Glomerular endothelial cell (primary cell): Measurements from ENCODE around the gene BBIP1. TPM values are rescaled to one million over a fixed set of nuclear protein-coding genes. Genes with fewer than 3 reads are reported as not detected.

Source experiments
- DNase-seq: peaks from one replicate; pipeline ENCODE4 v3.0.0-alpha.2; 2011; ENCODE audit warnings: low read depth, low spot score; ENCODE audit errors: extremely low read depth
- total RNA-seq: library from RNA; depleted of rRNA; stranded (reverse); fragments of >200 nt; gene quantifications from 2 replicates; pipeline ENCODE4 v1.2.3, GENCODE V29; 2015

The BBIP1 gene
- total RNA-seq, 1 donor from 2014 or later, result 25.7 TPM

DNA sequence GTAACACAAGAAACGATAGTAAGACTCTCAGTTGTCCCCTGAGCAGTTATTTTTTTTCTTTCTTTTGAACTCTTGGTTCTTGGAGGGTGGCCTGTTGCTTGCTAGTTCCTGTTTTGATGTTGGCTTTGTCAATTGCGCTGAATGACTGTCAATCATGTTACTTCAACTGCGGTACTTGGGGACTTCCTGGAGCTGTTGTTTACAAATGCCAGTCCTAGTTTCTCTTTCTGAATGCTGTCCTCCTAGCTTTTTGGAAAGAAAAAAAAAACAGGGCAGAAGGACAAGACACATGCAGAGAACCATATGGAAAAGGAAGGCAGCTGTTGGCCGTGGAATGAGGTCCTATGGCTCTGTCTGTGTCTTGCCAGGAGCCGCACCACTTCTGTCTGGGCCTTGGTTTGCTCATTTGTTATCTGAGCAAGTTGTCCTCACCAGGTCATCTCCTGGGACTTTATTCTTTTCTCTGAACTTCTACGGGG is 54.3 kb downstream of the BBIP1 start:
- DNase-seq, result no peak

GRCh38 chr10:110863956-110864355 is 55.0 kb downstream of the BBIP1 start:
- DNase-seq, result no peak

DNA sequence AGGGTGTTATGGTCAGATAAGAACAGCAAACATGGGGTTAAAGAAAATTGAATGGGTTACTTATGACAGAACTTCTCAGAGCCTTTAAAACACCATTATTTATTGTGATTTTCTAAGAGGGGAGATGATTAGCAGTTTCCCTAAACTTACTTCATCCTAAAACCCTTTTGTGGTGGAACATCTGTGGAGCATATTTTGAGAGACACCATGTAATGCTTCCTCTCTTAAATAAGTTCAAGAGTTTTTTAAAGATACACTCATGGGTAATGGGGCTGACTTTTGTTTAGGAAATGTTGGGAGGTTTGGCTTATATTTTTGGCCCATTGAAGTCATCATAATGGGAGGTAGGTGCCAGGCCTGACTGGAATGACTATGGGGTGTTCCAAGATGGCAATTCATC is 55.6 kb downstream of the BBIP1 start:
- DNase-seq, result no peak

DNA sequence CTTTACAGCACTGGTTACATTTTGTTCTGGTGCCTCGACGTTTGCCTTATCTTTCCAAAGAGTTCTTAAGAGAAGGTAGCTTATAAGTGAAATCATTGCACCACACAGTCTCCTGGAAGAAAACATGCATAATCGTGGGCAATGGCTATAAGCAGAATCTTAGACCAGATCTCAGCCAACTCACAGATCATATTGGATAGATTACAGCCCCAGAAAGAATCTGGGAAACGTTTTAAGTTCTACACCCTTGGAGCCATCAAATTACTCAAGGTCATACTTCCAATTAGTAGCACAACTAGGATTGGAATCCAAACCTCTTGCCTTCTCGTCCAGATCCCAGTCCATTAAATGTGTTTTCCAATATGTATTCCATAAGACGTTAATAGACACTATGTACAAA is 56.0 kb downstream of the BBIP1 start:
- no peak for DNase-seq

DNA sequence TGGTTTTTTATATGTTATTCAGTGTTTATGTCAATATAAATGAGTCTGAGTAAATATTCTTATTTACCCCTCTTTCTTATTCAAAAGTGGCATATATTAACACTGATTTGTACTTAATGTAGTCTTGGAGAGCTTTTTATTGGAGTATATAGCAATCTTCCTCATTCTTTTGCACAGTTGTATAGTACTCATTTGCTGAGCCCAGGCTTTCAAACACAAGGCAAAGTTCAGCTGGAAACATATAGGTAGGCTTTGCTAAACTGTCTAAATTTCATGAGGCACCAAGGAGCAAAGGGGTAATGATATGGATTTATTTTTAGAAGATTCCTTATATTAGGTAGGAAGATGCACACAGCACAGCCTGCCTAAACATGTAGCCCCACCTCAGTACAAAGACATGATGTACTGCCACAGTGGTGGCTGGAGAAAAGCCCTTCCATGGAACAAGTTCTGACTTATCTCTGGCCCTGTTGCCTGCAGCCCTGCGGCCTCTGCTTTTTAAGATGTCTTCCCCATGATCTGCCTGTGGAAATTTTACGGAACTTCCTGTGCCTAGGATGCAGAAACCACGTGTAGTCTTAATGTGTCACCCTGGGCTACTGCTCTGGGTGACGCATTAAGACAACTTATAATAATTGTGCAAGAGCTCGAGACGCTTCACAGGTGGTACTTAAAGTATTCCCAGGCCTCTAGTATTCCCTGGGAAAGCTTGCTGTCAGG is 56.9 kb downstream of the BBIP1 start:
- no peak for DNase-seq

- DNase-seq, result no peak
Measured at GRCh38 chr10:110861476-110861875, 57.5 kb downstream of the BBIP1 start.

DNA sequence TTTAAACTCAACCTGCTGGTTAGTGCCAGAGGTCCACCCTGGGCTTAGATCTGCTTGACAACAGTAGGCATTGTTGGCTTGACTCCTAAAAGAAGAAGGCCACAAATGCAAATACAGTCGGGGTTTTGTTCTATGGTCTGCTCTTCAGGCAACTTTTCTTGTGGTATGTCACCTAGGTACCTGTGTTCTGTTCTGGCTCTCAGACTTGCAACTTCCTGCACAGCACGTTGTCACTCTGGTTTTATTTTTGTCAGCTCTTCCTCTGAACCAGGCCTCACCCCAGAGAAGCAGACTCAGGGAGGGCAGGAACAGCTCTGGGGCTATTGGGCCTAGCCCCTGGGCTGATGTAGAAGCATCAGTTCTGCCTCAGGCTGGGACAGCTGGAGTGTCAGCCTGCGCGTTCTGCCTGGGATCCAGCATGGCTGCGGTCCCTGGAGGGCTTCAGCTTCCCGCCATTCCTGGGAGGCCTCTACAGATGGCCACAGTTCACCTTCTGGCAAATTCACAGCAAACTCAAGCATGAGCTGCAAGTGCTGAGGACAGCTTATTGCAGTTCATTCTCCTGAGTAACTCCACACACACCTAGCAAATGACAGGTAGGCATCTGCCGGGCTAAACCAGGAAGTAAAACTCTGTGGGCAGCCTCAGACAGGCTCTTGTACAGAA is 58.3 kb downstream of the BBIP1 start:
- no peak for DNase-seq

- no peak for DNase-seq
Measured at GRCh38 chr10:110859973-110860376, 59.0 kb downstream of the BBIP1 start.

GRCh38 chr10:110859206-110859972 is 59.6 kb downstream of the BBIP1 start:
- no peak for DNase-seq

GRCh38 chr10:110858297-110858934 is 60.6 kb downstream of the BBIP1 start:
- no peak for DNase-seq

- no peak for DNase-seq
Measured at GRCh38 chr10:110857265-110858171, 61.5 kb downstream of the BBIP1 start.

DNA sequence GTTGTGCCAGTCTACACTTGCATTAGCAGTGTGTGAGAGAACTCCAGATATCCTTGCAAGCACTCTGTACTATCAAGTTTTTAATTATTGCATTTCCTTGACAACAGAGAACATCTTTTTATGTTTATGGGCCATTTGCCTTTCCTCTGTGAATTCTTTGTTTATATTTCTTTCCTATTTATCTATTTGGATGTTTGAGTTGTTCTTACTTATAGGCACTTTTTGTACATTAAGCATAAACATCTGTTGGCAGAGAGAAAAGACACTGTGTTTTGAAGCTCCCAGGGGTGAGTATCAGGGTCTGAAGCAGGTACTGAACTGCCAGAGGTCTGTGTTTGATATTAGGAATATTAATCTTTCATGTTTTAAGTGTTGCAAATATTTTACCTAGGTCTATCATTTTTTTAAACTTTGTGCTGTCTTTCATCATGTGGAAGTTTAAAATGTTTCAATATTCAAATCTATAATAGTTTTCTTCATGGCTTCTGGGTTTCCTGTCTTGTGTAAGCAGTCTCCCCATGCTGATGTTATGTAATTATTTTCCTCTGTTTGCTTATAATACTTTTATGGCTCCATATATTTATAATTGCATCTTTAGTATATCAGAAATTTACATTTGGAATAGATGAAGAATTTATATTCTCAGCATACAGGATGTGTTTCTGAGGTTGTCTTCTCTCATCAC is 64.9 kb downstream of the BBIP1 start:
- DNase-seq, result no peak

DNA sequence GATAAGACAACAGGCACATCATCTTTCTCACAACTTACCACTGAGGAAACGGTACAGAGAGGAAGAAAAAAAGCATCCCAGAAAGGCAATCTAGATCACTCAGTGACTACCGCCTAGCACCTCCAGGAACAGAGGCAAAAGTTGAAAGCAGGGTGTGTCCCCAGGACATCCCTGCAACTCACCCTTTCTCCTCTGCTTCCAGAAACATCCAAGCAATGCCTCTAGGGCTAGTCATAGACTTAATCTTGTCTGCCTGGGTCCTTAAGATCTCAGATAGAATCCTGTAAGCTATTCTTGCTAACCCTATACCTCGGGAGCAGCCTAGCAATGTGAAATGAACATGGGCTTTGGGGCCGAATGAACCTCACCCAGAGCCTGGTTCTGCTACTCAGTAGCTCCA is 66.0 kb downstream of the BBIP1 start:
- DNase-seq, result no peak

GRCh38 chr10:110852255-110852896 is 66.6 kb downstream of the BBIP1 start:
- no peak for DNase-seq

DNA sequence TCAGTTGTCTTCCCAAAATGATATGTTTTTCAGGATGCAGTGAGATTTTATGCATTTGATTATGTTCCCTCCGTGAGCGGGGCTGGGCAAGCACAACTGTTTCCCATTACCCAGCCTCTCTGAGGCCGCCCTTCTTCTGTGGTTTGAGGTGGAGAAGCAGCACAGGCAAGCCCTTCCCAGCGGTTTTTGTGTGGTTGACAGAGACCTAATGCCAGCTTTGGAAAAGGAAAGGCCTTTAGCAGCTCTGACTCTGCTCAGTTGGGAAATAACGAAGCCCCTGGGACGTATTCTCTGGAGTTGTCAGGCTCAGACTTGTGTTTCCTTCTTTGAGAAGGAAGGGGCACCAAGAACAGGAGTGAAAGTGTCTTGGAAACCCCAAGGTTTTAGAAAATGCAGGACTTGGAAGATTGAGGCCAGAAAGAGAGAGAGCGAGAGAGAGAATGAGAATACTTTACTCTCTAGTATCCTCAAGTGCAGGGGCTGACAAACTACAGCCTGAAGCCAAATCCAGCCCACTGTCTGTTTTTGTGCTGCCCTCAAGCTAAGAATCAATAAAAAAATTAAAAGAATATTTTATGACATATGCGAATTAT is 67.9 kb downstream of the BBIP1 start:
- no peak for DNase-seq

GRCh38 chr10:110850099-110850498 is 68.9 kb downstream of the BBIP1 start:
- no peak for DNase-seq
